SIG-M5 (cell line): ENCODE data around the gene IFTAP.
"Not testable (repeated sequence)": the region's sequence is repeated elsewhere in the genome, so short reads cannot be mapped to it uniquely, and the experiment has no call there.

Experiments
- DNase-seq: peaks from one replicate; lab custom pipeline; 2025; lab: John Stamatoyannopoulos, UW

The IFTAP gene

GRCh38 chr11:36638556-36638955 is 44.3 kb downstream of the IFTAP start:
- no peak for DNase-seq

GRCh38 chr11:36657610-36658267 is 63.4 kb downstream of the IFTAP start:
- DNase-seq, result no peak

- not testable (repeated sequence) for DNase-seq
Observed at GRCh38 chr11:36661359-36661758, 67.1 kb downstream of the IFTAP start.

GRCh38 chr11:36672815-36673450 is 78.6 kb downstream of the IFTAP start:
- DNase-seq, result no peak

- not testable (repeated sequence) for DNase-seq
Observed at GRCh38 chr11:36679547-36679946, 85.2 kb downstream of the IFTAP start.

- DNase-seq, result no peak
Observed at GRCh38 chr11:36683818-36684217, 89.5 kb downstream of the IFTAP start.

GRCh38 chr11:36684840-36685801 is 90.8 kb downstream of the IFTAP start:
- no peak for DNase-seq

GRCh38 chr11:36688132-36688531 is 93.8 kb downstream of the IFTAP start:
- no peak for DNase-seq

- no peak for DNase-seq
Observed at GRCh38 chr11:36688571-36689291, 94.4 kb downstream of the IFTAP start.

GRCh38 chr11:36689442-36689841 is 95.1 kb downstream of the IFTAP start:
- DNase-seq, result no peak

- no peak for DNase-seq
Observed at GRCh38 chr11:36692704-36693103, 98.4 kb downstream of the IFTAP start.

GRCh38 chr11:36693139-36693843 is 99.0 kb downstream of the IFTAP start:
- DNase-seq, result no peak

- DNase-seq, result no peak
Observed at GRCh38 chr11:36695111-36695510, 100.8 kb downstream of the IFTAP start.

GRCh38 chr11:36695571-36695970 is 101.3 kb downstream of the IFTAP start:
- DNase-seq, result no peak

GRCh38 chr11:36696550-36696949 is 102.2 kb downstream of the IFTAP start:
- no peak for DNase-seq

GRCh38 chr11:36699271-36699670 is 105.0 kb downstream of the IFTAP start:
- no peak for DNase-seq

GRCh38 chr11:36700246-36700645 is 105.9 kb downstream of the IFTAP start:
- DNase-seq, result no peak

GRCh38 chr11:36702330-36703054 is 108.2 kb downstream of the IFTAP start:
- no peak for DNase-seq

GRCh38 chr11:36703055-36703404 is 108.7 kb downstream of the IFTAP start:
- no peak for DNase-seq
